HG02852 (cell line): ENCODE data around the gene SBK2.

Experiments used
- ATAC-seq: cut with Tn5 transposase; IDR thresholded peaks from one replicate; pipeline ENCODE4 v1.9.1; 2021; ENCODE audit warnings: mild to moderate bottlenecking, moderate library complexity; ENCODE audit not compliant: unreplicated experiment

Gene SBK2

DNA sequence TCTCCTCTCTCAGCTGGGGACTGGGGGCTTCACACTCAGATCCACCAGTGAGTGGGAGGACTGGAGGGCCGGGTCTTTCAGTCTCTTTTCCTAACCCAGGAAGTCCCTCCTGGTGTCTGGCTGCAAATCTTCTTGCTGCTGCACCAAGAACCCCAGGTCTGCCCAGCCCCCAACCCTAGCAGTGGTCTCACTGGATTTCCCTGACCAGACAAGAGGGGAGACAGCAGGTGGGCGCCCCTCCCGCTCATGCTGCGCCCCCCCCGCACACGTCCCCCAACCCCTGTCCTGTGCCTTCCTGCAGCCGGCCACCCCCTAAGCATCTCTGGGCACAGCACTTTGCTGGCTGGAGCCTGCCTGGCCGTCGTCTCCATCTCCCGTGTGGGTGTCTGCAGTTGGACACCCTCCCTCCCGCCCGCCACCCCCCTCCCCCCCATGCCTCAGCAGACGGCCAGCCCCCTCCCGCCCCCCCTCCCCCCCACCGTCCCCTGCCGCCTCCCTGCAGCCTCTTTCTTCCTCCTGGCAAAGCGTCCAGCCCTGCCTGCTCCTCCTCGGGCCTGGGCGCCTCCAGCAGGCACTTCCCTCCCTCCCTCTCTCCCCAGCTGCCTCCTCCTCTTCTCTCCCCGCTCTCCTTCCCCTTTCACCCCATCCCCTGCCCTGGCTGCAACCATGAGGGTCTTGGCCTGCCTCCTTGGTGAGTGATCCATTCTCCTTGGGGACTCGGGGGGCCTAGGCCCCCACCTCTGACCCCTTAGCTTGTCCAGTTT is 48.8 kb downstream of the SBK2 start, which contains the start of gene SSC5D:
Gene SSC5D, plus strand, starts transcription at position 513 of the 764 bp plus-strand sequence. Its CDS starts 154 bp downstream, at position 667.
- ATAC-seq, result no peak

DNA sequence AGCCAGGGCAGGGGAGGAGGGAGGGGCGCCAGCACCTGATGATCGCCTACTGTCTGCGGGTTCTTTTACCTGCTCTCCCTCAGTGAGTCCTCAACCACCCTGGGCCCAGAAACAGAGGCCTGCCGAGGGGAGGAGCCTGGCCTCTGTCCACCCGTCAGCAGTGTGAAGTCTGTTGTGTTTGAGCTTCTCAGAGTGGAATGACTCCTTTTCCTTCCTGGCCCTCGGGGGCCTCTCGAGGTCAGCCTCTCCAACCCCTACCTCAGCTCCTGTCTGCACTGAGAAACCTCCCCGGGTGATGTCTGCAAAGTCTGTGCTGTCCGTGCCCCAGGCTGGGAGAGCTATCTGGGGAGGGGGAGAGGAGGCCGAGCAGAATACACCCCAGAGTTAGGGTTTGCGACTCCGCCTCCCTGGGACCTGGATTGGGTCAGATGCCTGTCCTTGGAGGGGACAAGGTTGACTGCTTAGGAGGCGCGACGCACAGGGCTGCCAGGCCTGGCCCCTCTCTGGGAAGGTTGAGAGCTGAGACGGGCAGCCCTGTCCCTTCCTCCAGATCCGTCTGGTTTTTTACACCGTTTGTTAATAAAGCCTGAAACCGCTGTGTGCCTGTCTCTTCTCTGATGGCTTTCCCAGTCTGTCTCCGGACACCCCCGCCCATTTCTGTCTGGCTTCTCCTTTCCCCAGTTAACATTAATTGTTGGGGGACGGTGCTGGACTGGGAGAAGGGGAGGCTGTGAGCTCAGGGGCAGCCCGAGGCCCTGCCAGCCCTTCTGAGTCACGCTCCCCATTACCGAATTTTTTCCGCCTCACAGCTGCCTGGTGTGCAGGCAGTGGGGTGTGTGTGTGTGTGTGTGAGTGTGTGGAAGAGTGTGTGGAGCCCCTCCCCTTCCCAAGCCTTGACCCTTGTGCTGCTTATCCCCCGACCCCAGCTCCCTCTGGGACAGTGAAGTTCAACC is 49.7 kb downstream of the SBK2 start:
- ATAC-seq, result no peak

DNA sequence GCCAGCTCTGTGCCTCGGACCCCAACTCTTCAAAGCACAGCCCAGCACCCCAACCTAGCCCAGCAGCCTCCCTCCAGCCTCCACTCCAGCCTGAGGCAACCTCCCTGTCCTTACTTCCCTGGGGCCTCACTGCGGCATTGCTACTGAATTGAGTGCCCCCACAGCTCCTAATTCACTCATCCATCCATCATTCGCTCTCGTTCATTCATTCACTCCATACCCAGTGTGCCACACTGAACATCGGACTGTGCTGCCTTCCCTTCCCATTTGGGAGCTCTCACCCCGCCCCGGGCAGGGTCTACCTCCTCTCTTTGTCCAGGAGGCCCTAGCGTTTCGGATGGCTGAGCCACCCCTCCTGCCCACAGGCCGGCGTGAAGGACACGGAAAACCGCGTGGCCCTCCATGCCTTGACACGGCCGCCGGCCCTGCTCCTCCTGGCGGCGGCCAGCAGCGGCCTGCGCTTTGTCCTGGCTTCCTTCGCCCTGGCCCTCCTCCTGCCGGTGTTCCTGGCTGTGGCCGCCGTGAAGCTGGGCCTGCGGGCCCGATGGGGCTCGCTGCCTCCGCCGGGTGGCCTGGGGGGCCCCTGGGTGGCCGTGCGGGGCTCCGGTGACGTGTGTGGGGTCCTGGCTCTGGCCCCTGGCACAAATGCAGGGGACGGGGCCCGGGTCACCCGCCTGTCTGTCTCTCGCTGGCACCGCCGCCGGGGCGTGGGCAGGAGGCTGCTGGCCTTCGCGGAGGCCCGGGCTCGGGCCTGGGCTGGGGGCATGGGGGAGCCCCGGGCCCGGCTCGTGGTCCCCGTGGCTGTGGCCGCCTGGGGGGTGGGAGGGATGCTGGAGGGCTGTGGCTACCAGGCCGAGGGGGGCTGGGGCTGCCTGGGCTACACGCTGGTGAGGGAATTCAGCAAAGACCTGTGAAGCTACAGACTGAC is 50.6 kb downstream of the SBK2 start:
- no peak for ATAC-seq

DNA sequence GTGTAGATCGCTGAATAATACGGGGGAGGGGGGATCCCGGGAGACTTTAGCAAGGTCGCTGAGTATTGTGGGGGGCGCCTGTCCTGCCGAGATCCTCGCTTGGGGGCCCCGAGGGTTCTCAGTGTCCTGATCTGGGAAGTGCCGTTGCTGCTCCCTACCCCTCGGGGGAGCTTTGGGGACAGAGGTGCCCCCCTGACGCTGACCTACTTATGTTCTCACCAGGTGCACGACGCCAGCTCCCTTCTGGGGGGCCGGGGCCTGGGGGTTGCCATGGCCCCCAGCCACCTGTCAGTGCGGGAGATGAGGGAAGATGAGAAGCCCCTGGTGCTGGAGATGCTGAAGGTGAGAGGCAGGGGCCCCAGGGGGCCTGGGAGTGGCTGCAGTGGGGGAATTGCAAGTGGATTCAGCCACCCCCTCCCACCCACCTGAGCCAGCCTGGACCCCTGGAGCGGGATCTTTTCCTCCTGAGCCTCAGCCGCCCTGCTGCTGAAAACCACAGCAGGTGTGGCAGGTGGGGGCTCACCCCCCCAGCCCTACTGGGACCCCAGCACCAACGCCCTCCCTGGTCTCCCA is 51.4 kb downstream of the SBK2 start:
- no peak for ATAC-seq

DNA sequence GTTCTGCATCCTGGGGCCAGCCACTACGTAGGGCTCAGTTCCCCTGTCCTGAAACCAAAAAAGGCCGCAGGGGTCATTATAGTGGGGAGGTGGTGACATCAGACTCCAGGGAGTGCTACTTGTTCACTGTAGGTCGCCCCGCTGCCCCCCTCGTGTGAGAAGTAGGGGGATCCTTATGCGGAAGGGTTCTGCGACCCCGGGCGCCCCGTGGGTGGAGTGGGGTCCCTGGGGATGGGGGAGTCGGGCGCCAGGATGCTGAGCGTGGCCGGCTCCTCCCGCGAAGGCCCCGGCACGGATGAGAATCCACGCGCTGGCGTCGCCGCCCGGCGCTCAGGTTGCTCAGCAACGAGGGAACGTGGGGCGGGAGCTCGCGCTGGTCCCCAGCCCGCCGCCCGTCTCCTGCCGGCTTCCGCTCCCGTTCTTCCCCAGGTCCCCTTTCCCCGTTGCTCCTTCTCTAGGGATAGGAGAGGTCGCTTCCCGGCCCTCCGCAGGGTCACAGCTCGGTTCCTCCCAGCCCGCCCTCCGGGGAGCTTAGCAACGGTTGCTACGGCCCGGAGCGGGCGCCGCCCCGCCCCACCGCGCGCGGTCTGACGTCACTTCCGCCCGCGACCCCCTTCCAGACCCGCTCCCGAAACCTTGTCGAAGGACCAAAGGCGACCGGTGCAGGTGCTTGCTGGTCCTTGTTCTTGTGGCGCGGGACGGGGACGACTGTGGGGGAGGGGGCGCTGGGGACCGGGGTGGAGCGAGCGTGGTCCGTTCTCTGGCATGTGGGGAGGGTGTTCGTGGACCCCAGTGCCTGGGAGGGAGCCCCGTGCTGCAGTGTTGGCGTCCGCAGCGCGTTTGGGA is 52.1 kb downstream of the SBK2 start, which contains the start of gene NAT14:
Gene NAT14, plus strand, starts transcription at position 596 of the 846 bp plus-strand sequence. CDS start 521 bp downstream, outside the sequence.
- ATAC-seq, result no peak

DNA sequence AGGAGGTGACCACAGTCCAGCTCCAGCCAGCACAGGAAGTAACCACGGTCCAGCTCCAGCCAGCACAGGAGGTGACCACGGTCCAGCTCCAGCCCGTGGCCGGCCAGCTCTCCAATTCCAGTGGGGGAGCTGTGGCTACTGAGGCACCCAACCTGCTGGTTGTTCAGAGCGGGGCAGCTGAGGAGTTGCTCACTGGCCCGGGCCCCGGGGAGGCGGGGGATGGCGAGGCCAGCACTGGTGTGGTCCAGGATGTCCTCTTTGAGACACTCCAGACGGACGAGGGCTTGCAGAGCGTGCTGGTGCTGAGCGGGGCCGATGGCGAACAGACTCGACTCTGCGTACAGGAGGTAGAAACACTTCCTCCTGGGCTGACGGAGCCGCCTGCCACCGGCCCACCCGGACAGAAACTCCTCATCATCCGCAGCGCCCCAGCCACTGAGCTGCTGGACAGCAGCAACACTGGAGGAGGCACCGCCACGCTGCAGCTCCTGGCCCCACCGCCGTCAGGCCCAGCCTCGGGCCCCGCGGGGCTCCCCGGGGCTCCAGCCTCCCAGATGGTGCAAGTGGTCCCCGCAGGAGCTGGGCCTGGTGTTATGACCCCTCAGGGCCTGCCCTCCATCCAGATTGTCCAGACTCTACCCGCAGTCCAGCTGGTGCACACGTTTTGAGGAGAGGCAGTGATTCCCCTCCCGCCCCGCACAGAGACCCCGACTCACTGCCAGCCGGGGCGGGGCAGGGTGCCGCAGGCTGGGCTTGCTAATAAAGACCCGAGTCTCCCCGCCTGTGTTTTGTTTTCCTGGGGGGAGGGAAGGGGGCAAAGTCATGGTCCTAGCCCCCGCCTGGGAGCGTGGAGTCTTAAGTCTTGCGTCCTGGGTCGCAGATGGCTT is 53.0 kb downstream of the SBK2 start:
- ATAC-seq, result no peak

DNA sequence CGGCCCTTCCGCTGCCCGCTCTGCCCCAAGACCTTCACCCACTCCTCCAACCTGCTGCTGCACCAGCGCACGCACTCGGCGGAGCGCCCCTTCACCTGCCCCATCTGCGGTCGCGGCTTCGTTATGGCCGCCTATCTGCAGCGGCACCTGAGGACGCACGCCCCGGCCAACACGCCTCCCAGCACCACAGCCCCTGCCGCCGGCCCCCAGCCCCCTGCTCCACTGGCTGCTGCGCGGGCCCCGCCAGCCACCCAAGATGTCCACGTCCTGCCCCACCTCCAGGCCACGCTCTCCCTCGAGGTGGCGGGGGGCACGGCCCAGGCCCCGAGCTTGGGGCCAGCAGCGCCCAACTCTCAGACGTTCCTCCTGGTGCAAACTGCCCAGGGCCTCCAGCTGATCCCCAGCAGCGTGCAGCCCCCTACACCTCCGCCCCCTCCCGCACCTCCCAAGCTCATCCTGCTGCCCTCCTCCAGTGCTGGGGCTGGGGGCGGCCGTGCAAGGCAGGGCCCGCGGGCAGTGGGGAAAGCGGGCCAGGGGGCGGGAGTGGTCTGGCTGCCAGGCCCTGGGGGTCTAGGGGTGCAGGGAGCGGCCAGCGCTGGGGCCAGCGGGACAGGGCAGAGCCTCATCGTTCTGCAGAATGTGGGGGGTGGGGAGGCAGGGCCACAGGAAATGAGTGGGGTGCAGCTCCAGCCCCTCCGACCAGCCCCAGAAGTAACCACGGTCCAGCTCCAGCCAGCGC is 53.8 kb downstream of the SBK2 start:
- no peak for ATAC-seq

DNA sequence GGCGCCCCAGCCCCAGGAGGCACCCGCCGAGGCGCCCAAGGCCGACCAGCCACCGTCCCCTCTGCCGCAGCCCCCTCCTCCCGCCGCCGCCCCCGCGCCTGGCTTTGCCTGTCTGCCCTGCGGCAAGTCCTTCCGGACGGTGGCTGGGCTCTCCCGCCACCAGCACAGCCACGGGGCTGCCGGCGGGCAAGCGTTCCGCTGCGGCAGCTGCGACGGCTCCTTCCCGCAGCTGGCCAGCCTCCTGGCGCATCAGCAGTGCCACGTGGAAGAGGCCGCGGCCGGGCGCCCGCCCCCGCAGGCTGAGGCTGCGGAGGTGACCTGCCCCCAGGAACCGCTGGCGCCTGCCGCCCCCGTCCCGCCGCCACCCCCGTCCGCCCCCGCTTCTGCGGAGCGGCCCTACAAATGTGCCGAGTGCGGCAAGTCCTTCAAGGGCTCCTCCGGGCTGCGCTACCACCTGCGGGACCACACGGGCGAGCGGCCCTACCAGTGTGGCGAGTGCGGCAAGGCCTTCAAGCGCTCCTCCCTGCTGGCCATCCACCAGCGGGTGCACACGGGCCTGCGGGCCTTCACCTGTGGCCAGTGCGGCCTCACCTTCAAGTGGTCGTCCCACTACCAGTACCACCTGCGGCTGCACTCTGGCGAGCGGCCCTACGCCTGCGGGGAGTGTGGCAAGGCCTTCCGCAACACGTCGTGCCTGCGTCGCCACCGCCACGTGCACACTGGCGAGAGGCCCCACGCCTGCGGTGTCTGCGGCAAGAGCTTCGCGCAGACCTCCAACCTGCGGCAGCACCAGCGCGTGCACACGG is 54.6 kb downstream of the SBK2 start:
- ATAC-seq, result no peak

DNA sequence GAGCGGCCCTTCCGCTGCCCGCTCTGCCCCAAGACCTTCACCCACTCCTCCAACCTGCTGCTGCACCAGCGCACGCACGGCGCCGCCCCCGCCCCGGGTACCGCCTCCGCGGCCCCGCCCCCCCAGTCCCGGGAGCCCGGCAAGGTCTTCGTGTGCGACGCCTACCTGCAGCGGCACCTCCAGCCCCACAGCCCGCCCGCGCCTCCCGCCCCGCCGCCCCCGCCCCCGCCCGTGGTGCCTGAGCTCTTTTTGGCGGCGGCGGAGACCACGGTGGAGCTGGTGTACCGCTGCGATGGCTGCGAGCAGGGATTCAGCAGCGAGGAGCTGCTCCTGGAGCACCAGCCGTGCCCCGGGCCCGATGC is 55.2 kb downstream of the SBK2 start:
- no peak for ATAC-seq

DNA sequence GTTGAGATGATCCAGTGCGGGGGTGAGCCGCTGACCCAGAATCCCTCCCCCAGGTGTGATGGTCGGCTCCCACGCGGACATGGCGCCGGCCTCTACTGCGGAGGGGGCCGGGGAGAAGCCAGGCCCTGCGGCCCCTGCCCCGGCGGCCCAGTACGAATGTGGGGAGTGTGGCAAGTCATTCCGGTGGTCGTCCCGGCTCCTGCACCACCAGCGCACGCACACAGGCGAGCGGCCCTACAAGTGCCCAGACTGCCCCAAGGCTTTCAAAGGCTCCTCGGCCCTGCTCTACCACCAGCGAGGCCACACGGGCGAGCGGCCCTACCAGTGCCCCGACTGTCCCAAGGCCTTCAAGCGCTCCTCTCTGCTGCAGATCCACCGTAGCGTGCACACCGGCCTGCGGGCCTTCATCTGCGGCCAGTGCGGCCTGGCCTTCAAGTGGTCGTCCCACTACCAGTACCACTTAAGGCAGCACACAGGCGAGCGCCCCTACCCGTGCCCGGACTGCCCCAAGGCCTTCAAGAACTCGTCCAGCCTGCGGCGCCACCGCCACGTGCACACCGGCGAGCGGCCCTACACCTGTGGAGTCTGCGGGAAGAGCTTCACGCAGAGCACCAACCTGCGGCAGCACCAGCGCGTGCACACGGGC is 55.7 kb downstream of the SBK2 start:
- ATAC-seq, result no peak

DNA sequence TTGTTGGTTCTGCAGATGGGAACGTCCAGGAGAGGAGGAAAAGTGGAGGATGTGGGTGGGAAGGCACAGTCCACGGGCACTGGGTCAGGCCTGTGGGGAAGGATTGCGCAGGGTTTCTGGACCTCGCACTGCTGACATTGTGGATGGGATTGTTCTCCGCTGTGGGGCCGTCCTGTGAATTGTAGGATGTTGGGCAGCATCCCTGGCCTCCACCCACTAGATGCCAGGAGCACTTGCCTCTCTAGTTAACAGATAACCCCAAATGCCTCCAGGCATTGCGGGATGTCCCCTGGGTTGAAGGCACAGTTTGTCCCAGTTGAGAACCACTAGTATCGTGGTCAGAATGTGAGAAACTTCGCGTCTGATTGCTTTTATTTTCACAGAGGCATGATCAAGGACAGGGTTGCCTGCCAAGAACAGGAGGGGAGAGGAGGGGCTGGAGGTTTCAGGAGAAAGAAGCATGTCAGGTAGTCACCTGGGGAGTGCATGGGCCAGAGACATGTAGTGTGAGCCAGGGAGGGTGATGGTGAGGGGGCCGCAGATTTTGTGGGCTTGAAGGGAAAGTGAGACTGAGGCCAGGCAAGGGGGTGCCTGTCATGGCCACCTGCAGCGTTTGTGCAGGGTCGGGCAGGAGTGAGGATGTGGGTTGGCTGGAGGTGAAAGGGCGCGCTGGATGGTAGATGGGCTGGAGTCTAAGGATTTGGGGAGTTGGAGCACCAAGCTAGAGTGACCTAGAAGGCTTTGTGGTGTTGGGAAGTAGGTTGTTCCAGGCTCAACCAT is 57.3 kb downstream of the SBK2 start:
- no peak for ATAC-seq

DNA sequence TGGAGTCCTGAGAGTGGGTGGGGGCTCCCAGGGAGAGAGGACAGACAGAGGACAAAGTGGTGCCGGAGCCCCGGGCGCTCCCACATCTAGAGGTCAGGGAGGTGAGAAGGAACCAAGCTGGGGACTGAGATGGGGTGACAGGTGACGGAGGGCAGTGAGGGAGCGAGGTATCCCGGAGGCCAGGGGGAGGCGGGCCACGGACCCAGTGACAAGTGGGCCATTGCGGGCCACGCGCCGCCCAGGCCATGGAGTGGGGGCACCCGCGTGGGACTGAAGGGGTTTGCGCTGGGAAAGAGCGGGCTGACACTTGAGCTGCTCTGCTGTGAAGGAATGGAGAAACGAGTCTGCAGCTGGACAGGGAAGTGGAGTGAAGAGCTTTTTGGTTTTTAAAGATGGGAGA is 57.9 kb downstream of the SBK2 start:
- ATAC-seq, result no peak
